ENCODE measurements around the gene EBP. TPM values are rescaled to one million over a fixed set of nuclear protein-coding genes. Genes with fewer than 3 reads are reported as not detected.

Gene EBP
- polyA plus RNA-seq, 4 donors = 69.1 to 76.2 (median 71.7) TPM

- peak; percentile 70 to 84 (median 78) for DNase-seq (ENCODE audit: low read depth in 4 of 4, low spot score in 3 of 4)
Observed at GRCh38 chrX:48574270-48575266, 53.0 kb downstream of the EBP start, which contains the start of gene RBM3. Gene RBM3 (plus strand): TSS chrX:48574484. CDS start chrX:48575181, 697 bp downstream.

GRCh38 chrX:48575642-48576041 lies 54.0 kb downstream of the EBP start:
- DNase-seq (ENCODE audit: low read depth in 4 of 4, low spot score in 3 of 4) = no peak

- no peak for DNase-seq (ENCODE audit: low read depth in 4 of 4, low spot score in 3 of 4)
Observed at GRCh38 chrX:48576108-48576507, 54.5 kb downstream of the EBP start.

Other genes with a start within 250 kb of the EBP start
- gene SSX3, start 165.1 kb upstream of the EBP start, polyA plus RNA-seq (ENCODE audit: insufficient read length in 4 of 4) = not detected
- gene SSX4, start 138.3 kb upstream of the EBP start, polyA plus RNA-seq (ENCODE audit: insufficient read length in 4 of 4) = not detected
- gene SSX4B, start 109.8 kb upstream of the EBP start, polyA plus RNA-seq (ENCODE audit: insufficient read length in 4 of 4) = not detected
- gene SLC38A5, start 51.5 kb upstream of the EBP start, polyA plus RNA-seq (ENCODE audit: insufficient read length in 4 of 4) = 1 to 10 TPM; 4.6 to 7.2 (median 5.2) TPM
- gene FTSJ1, start 45.6 kb upstream of the EBP start, polyA plus RNA-seq (ENCODE audit: insufficient read length in 4 of 4) = 10 to 100 TPM; 35.1 to 39.5 (median 36.3) TPM
- gene PORCN, start 12.8 kb upstream of the EBP start, polyA plus RNA-seq (ENCODE audit: insufficient read length in 4 of 4) = 1 to 10 TPM; 6.6 to 8.6 (median 8.1) TPM
- 10 to 100 TPM in 3 of 4 donors, 1 to 10 TPM in 1; 9.7 to 10.7 (median 10.3) TPM for gene TBC1D25, start 17.9 kb downstream of the EBP start, polyA plus RNA-seq (ENCODE audit: insufficient read length in 4 of 4)
- gene RBM3, start 52.7 kb downstream of the EBP start, polyA plus RNA-seq (ENCODE audit: insufficient read length in 4 of 4) = 100 to 1,000 TPM; 265 to 315 (median 300) TPM
- gene WDR13, start 75.7 kb downstream of the EBP start, polyA plus RNA-seq (ENCODE audit: insufficient read length in 4 of 4) = 100 to 1,000 TPM; 116 to 156 (median 127) TPM
- gene WAS, start 162.0 kb downstream of the EBP start, polyA plus RNA-seq (ENCODE audit: insufficient read length in 4 of 4) = 1 to 10 TPM; 2.5 to 4.3 (median 3.4) TPM
- gene SUV39H1, start 174.9 kb downstream of the EBP start, polyA plus RNA-seq (ENCODE audit: insufficient read length in 4 of 4) = 1 to 10 TPM; 6.0 to 7.8 (median 6.9) TPM
- gene GLOD5, start 239.9 kb downstream of the EBP start, polyA plus RNA-seq (ENCODE audit: insufficient read length in 4 of 4) = 1 to 10 TPM; 1.5 to 2.4 (median 1.7) TPM

Data from right renal pelvis (tissue), 4 donors.